HL-60/S4 (cell line): Measurements from ENCODE around the gene EPN3.

ENCODE experiments used
- in situ Hi-C: fragments of 300-500 bp; cut with MboI; formaldehyde crosslinking; loops from 2 replicates; pipeline ENCODE4 v1.14.3; 2022; ENCODE audit warnings: low sequenced_read_pairs

The EPN3 gene

GRCh38 chr17:50583641-50584040 lies 51.1 kb downstream of the EPN3 start:
- in situ Hi-C loops: no loop called here

GRCh38 chr17:50584116-50584515 lies 51.6 kb downstream of the EPN3 start:
- in situ Hi-C loops: no loop called here

GRCh38 chr17:50584749-50585148 lies 52.2 kb downstream of the EPN3 start:
- in situ Hi-C loops: no loop called here

GRCh38 chr17:50585346-50585745 lies 52.8 kb downstream of the EPN3 start:
- in situ Hi-C loops: no loop called here

GRCh38 chr17:50585891-50586290 lies 53.4 kb downstream of the EPN3 start:
- in situ Hi-C loops: no loop called here

- in situ Hi-C loops: no loop called here
These were observed 54.1 kb downstream of the EPN3 start for GRCh38 chr17:50586421-50587247.

GRCh38 chr17:50587571-50587970 lies 55.0 kb downstream of the EPN3 start:
- in situ Hi-C loops: no loop called here

GRCh38 chr17:50588391-50589049 lies 56.0 kb downstream of the EPN3 start:
- in situ Hi-C loops: no loop called here

- in situ Hi-C loops: no loop called here
These were observed 56.7 kb downstream of the EPN3 start for GRCh38 chr17:50589095-50589705.

- in situ Hi-C loops: no loop called here
These were observed 58.6 kb downstream of the EPN3 start for GRCh38 chr17:50590946-50591737.

- in situ Hi-C loops: no loop called here
These were observed 60.8 kb downstream of the EPN3 start for GRCh38 chr17:50593321-50593720.
